ENCODE results near the gene OTUD6A. TPM values are rescaled to one million over a fixed set of nuclear protein-coding genes. Genes with fewer than 3 reads are reported as not detected.

OTUD6A gene
- total RNA-seq, 1 donor from 2014 or later: not detected

DNA sequence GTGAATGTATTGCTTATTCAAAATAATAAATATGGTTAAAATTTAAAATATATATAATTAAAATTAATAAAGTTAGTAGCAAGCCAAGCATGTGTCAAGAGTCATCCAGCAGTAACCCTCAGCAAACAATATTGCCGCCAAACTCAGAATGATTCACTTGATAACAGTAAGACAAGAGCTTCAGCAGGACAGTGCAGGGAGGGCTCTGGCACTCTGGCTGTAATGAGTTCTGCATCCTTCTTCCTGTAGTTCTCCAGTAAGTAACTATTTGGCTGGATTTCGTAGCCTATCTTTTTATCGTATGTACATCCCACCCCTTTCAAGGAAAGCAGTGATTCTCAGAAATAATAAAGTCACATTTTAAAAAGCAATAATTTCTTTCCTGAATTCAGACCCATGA lies 17.6 kb downstream of the OTUD6A start:
- Histone ChIP-seq H3F3A (ENCODE audit: low read depth) (no peaks in the 10 kb centered on the region), H3K4me2 (no peak overlapping the region), H3K9me3 (ENCODE audit: low read depth) (no peaks in the 10 kb centered on the region), H3K4me1 (no peaks in the 10 kb centered on the region), H2AFZ (replicated peaks) (no peak overlapping the region), H3K79me2 (ENCODE audit: low read depth) (no peaks in the 10 kb centered on the region), H3K9ac (no peak overlapping the region), H3K27ac (no peak overlapping the region), H4K20me1 (ENCODE audit: low read depth) (no peaks in the 10 kb centered on the region), H3K4me3 (no peak overlapping the region), H3K36me3 (no peaks in the 10 kb centered on the region), H3K27me3 (no peaks in the 10 kb centered on the region)
- peaks cover 7% of the 10 kb centered on the region for H3K27me3 Mint-ChIP-seq (ENCODE audit: insufficient read depth, low read depth)
- no peak for TF ChIP-seq EZH2 (IDR thresholded peaks at IDR 0.05)
- TF ChIP-seq EZH2phosphoT487 (IDR thresholded peaks at IDR 0.05): no peak
- TF ChIP-seq, protein P1, sequence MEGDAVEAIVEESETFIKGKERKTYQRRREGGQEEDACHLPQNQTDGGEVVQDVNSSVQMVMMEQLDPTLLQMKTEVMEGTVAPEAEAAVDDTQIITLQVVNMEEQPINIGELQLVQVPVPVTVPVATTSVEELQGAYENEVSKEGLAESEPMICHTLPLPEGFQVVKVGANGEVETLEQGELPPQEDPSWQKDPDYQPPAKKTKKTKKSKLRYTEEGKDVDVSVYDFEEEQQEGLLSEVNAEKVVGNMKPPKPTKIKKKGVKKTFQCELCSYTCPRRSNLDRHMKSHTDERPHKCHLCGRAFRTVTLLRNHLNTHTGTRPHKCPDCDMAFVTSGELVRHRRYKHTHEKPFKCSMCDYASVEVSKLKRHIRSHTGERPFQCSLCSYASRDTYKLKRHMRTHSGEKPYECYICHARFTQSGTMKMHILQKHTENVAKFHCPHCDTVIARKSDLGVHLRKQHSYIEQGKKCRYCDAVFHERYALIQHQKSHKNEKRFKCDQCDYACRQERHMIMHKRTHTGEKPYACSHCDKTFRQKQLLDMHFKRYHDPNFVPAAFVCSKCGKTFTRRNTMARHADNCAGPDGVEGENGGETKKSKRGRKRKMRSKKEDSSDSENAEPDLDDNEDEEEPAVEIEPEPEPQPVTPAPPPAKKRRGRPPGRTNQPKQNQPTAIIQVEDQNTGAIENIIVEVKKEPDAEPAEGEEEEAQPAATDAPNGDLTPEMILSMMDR (IDR thresholded peaks at IDR 0.05): no peak
- H3K27ac Mint-ChIP-seq: no peak overlapping the region
- no peak for DNase-seq (ENCODE audit: low spot score)
- no peaks in the 10 kb centered on the region for H3K36me3 Mint-ChIP-seq
- no peak overlapping the region for H3K4me3 Mint-ChIP-seq
- peaks cover 6% of the 10 kb centered on the region for H3K4me1 Mint-ChIP-seq
- peaks cover 3% of the 10 kb centered on the region for H3K9me3 Mint-ChIP-seq

- Histone ChIP-seq H3K27me3 (no peaks in the 10 kb centered on the region), H3K4me1 (no peaks in the 10 kb centered on the region), H3K79me2 (ENCODE audit: low read depth) (no peaks in the 10 kb centered on the region), H3K4me3 (no peak overlapping the region), H4K20me1 (ENCODE audit: low read depth) (no peaks in the 10 kb centered on the region), H3K4me2 (no peak overlapping the region), H3K27ac (no peak overlapping the region), H3F3A (ENCODE audit: low read depth) (no peaks in the 10 kb centered on the region), H2AFZ (replicated peaks) (no peak overlapping the region), H3K9ac (no peak overlapping the region), H3K36me3 (no peaks in the 10 kb centered on the region), H3K9me3 (ENCODE audit: low read depth) (no peaks in the 10 kb centered on the region)
- Mint-ChIP-seq H3K27ac (no peak overlapping the region), H3K9me3 (no peaks in the 10 kb centered on the region), H3K36me3 (no peaks in the 10 kb centered on the region), H3K4me1 (peaks cover 6% of the 10 kb centered on the region), H3K27me3 (ENCODE audit: insufficient read depth, low read depth) (peaks cover 7% of the 10 kb centered on the region), H3K4me3 (no peak overlapping the region)
- no peak for DNase-seq (ENCODE audit: low spot score)
- no peak for TF ChIP-seq EZH2phosphoT487 (IDR thresholded peaks at IDR 0.05)
- TF ChIP-seq, protein P1 (IDR thresholded peaks at IDR 0.05): no peak
Measured at GRCh38 chrX:70082723-70083122, 20.5 kb downstream of the OTUD6A start.

GRCh38 chrX:70084592-70085240 lies 22.5 kb downstream of the OTUD6A start:
- no peaks in the 10 kb centered on the region for H3K27me3 ChIP-seq
- Mint-ChIP-seq H3K9me3 (no peaks in the 10 kb centered on the region), H3K4me1 (peaks cover 6% of the 10 kb centered on the region), H3K27ac (no peak overlapping the region), H3K4me3 (no peak overlapping the region), H3K27me3 (ENCODE audit: insufficient read depth, low read depth) (peaks cover 9% of the 10 kb centered on the region), H3K36me3 (no peaks in the 10 kb centered on the region)
- H3K9ac ChIP-seq: no peak overlapping the region
- H3K79me2 ChIP-seq (ENCODE audit: low read depth): no peaks in the 10 kb centered on the region
- no peak for TF ChIP-seq EZH2phosphoT487 (IDR thresholded peaks at IDR 0.05)
- TF ChIP-seq EZH2 (IDR thresholded peaks at IDR 0.05): no peak
- TF ChIP-seq, protein P1 (IDR thresholded peaks at IDR 0.05): no peak
- no peaks in the 10 kb centered on the region for H3F3A ChIP-seq (ENCODE audit: low read depth)
- H3K4me3 ChIP-seq: no peak overlapping the region
- no peak overlapping the region for H3K27ac ChIP-seq
- H2AFZ ChIP-seq (replicated peaks): no peak overlapping the region
- H3K4me2 ChIP-seq: no peak overlapping the region
- H3K9me3 ChIP-seq (ENCODE audit: low read depth): no peaks in the 10 kb centered on the region
- no peak for DNase-seq (ENCODE audit: low spot score)
- no peaks in the 10 kb centered on the region for H4K20me1 ChIP-seq (ENCODE audit: low read depth)
- H3K4me1 ChIP-seq: no peaks in the 10 kb centered on the region
- H3K36me3 ChIP-seq: no peaks in the 10 kb centered on the region
